ENCODE results near the gene CLEC9A. TPM values are rescaled to one million over a fixed set of nuclear protein-coding genes. Genes with fewer than 3 reads are reported as not detected.

Gene CLEC9A
- total and polyA plus RNA-seq, 3 donors from 2014 or later, result 2.6 to 6.3 (median 5.4) TPM

DNA sequence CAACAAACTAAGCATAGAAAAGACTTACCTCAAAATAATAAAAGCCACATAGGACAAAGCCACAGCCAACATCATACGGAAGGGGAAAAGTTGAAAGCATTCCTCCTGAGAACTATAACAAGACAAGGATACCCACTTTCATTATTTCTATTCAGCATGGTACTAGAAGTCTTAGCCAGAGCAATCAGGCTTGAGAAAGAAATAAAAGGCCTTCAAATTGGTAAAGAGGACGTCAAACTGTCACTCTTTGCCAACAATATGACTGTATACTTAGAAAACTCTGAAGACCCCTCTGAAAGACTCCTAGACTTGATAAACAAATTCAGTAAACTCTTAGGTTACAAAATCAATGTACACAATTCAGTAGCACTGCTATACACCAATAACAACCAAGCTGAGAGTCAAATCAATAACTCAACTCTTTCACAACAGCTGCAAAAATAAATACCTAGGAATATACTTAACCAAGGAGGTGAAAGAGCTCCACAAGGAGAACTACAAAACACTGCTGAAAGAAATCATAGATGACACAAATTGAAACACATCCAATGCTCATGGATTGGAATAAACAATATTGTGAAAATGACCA, 79.9 kb downstream of the CLEC9A start:
- no peak for DNase-seq
- H3K27me3 ChIP-seq, result no peaks in the 10 kb centered on the region
- no peaks in the 10 kb centered on the region for H3K9me3 ChIP-seq
- WGBS, 2 donors, result 81 to 92% methylated on average over 2 of the region's 2 CpGs
- no peak overlapping the region for H3K4me3 ChIP-seq
- no peak overlapping the region for H3K27ac ChIP-seq
- intact Hi-C loops (cut with DNase I; ENCODE audit: low total_unique reads), result no loop called here
- H3K36me3 ChIP-seq (ENCODE audit: low read depth, missing control alignments), result no peaks in the 10 kb centered on the region
- no peaks in the 10 kb centered on the region for H3K4me1 ChIP-seq
- no peak for TF ChIP-seq POLR2A (IDR thresholded peaks at IDR 0.05)
- TF ChIP-seq, protein P1, sequence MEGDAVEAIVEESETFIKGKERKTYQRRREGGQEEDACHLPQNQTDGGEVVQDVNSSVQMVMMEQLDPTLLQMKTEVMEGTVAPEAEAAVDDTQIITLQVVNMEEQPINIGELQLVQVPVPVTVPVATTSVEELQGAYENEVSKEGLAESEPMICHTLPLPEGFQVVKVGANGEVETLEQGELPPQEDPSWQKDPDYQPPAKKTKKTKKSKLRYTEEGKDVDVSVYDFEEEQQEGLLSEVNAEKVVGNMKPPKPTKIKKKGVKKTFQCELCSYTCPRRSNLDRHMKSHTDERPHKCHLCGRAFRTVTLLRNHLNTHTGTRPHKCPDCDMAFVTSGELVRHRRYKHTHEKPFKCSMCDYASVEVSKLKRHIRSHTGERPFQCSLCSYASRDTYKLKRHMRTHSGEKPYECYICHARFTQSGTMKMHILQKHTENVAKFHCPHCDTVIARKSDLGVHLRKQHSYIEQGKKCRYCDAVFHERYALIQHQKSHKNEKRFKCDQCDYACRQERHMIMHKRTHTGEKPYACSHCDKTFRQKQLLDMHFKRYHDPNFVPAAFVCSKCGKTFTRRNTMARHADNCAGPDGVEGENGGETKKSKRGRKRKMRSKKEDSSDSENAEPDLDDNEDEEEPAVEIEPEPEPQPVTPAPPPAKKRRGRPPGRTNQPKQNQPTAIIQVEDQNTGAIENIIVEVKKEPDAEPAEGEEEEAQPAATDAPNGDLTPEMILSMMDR (IDR thresholded peaks at IDR 0.05), result no peak

DNA sequence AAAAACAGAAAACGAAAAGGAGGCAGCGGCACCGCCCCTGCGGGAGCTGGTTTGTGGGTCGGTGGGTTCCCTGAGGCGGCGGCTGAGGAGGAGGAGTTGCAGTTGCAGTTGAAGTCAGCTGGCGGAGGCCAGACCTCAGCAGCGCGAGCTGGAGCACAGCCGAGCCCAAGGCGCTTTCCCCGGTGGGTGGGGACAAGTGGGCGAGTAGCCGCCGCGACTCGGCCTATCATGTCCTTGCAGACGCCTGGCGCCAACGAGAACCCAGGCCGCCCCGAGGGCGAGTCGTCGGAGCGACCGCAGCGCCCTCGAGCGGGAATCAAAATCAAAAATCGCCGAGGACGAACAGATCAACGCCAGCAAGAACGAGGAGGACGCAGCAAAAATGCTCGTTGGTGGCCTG, 81.0 kb downstream of the CLEC9A start:
- H3K27ac ChIP-seq, result no peak overlapping the region
- intact Hi-C loops (cut with DNase I; ENCODE audit: low total_unique reads), result no loop called here
- DNase-seq, result peak; percentile 40
- H3K9me3 ChIP-seq, result no peaks in the 10 kb centered on the region
- H3K4me3 ChIP-seq, result peak overlapping the region; percentile 36 to 37
- TF ChIP-seq, protein P1 (IDR thresholded peaks at IDR 0.05), result no peak
- no peak for TF ChIP-seq POLR2A (IDR thresholded peaks at IDR 0.05)
- no peaks in the 10 kb centered on the region for H3K27me3 ChIP-seq
- H3K4me1 ChIP-seq, result no peaks in the 10 kb centered on the region
- no peaks in the 10 kb centered on the region for H3K36me3 ChIP-seq (ENCODE audit: low read depth, missing control alignments)
- 46 to 74% methylated on average over 30 to 38 of the region's 38 CpGs for WGBS, 2 donors

GRCh38 chr12:10113075-10113474, 82.6 kb downstream of the CLEC9A start:
- H3K27ac ChIP-seq, result no peak overlapping the region
- H3K9me3 ChIP-seq, result no peaks in the 10 kb centered on the region
- H3K27me3 ChIP-seq, result no peaks in the 10 kb centered on the region
- H3K4me1 ChIP-seq, result no peaks in the 10 kb centered on the region
- no peak for DNase-seq
- 80 to 86% methylated on average over 1 of the region's 1 CpG for WGBS, 2 donors
- TF ChIP-seq, protein P1 (IDR thresholded peaks at IDR 0.05), result no peak
- TF ChIP-seq POLR2A (IDR thresholded peaks at IDR 0.05), result no peak
- intact Hi-C loops (cut with DNase I; ENCODE audit: low total_unique reads), result no loop called here
- H3K36me3 ChIP-seq (ENCODE audit: low read depth, missing control alignments), result no peaks in the 10 kb centered on the region
- no peak overlapping the region for H3K4me3 ChIP-seq

- H3K27ac ChIP-seq, result no peak overlapping the region
- no peaks in the 10 kb centered on the region for H3K36me3 ChIP-seq (ENCODE audit: low read depth, missing control alignments)
- no peaks in the 10 kb centered on the region for H3K4me1 ChIP-seq
- no peaks in the 10 kb centered on the region for H3K9me3 ChIP-seq
- H3K4me3 ChIP-seq, result no peak overlapping the region
- TF ChIP-seq, protein P1 (IDR thresholded peaks at IDR 0.05), result no peak
- TF ChIP-seq POLR2A (IDR thresholded peaks at IDR 0.05), result no peak
- no peaks in the 10 kb centered on the region for H3K27me3 ChIP-seq
- 45 to 58% methylated on average over 1 of the region's 1 CpG for WGBS, 2 donors
- intact Hi-C loops (cut with DNase I; ENCODE audit: low total_unique reads), result no loop called here
- no peak for DNase-seq
These were observed 83.4 kb downstream of the CLEC9A start for GRCh38 chr12:10113920-10114319.

DNA sequence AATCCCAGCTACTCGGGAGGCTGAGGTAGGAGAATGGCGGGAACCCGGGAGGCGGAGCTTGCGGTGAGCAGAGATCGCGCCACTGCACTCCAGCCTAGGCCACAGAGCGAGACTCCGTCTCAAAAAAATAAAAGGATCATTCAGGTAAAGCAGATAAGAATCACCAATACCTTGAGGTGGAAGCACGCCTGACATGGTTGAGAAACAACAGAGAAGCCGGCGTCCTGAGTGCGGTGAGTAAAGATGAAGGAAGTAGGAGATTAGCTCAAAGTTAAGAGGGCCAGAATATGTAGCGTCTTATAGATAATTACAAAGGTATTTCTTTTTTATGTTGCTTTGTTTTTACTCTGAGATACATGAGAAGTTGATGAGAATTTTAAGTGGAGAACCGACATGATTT, 84.8 kb downstream of the CLEC9A start:
- 58 to 73% methylated on average over 15 of the region's 15 CpGs for WGBS, 2 donors
- DNase-seq, result no peak
- TF ChIP-seq POLR2A (IDR thresholded peaks at IDR 0.05), result no peak
- TF ChIP-seq, protein P1 (IDR thresholded peaks at IDR 0.05), result no peak
- Histone ChIP-seq H3K36me3 (ENCODE audit: low read depth, missing control alignments) (no peaks in the 10 kb centered on the region), H3K27me3 (no peaks in the 10 kb centered on the region), H3K4me1 (no peaks in the 10 kb centered on the region), H3K9me3 (no peaks in the 10 kb centered on the region), H3K4me3 (peak overlapping the region; percentile 1 to 22), H3K27ac (no peak overlapping the region)
- intact Hi-C loops (cut with DNase I; ENCODE audit: low total_unique reads), result no loop called here
